Breast epithelium (tissue), 4 donors: ENCODE measurements around the gene FLNB. TPM values are rescaled to one million over a fixed set of nuclear protein-coding genes. Genes with fewer than 3 reads are reported as not detected.

Experiments
- DNase-seq, 2 donors: peaks; one replicate each; pipeline ENCODE4 v3.0.0-alpha.2; 2019; ENCODE audit warnings: low spot score in 2 of 2
- H3K27ac ChIP-seq, 2 donors: fragments of 200-600 bp; sonication (generic) in 1 of 2; one replicate each; pipeline ENCODE4 v1.5.1; 2016 to 2019; ENCODE audit warnings: mild to moderate bottlenecking in 1 of 2
- H3K27me3 ChIP-seq, 2 donors: fragments of 200-600 bp; sonication (generic) in 1 of 2; one replicate each; pipeline versions ENCODE4 v1.5.1 to v1.6.0; 2017 to 2019; ENCODE audit warnings: control low read depth in 1 of 2, mild to moderate bottlenecking in 1 of 2
- H3K36me3 ChIP-seq: fragments of 200-600 bp; one replicate; pipeline ENCODE4 v1.5.1; 2019
- H3K4me1 ChIP-seq, 2 donors: fragments of 200-600 bp; sonication (generic); one replicate each; pipeline ENCODE4 v1.5.1; 2016 to 2019; ENCODE audit warnings: control low read depth in 1 of 2
- H3K4me3 ChIP-seq, 3 donors: fragments of 200-600 bp; sonication (generic); 1 replicate in 2 of 3; 2 replicates in 1 of 3; pipeline ENCODE4 v1.5.1; 2016 to 2019; ENCODE audit warnings: mild to moderate bottlenecking in 3 of 3, moderate library complexity in 2 of 3
- H3K9me3 ChIP-seq, 2 donors: fragments of 200-600 bp; sonication (generic) in 1 of 2; one replicate each; pipeline ENCODE4 v1.5.1; 2016 to 2019; ENCODE audit warnings: control low read depth in 1 of 2
- POLR2A ChIP-seq: fragments of 450-650 bp; IDR thresholded peaks from one replicate; pipeline ENCODE4 v1.6.1; 2016; ENCODE audit warnings: antibody characterized with exemption, mild to moderate bottlenecking, moderate library complexity
- POLR2AphosphoS5 ChIP-seq, 3 donors: sonication (generic); formaldehyde crosslinking; IDR thresholded peaks; one replicate each; pipeline ENCODE4 v1.6.1; 2017; ENCODE audit warnings: antibody characterized with exemption in 3 of 3
- intact Hi-C: fragments of 100-400 bp; cut with DNase I; formaldehyde crosslinking; loops from one replicate; pipeline ENCODE4 v1.15.1; 2023; ENCODE audit warnings: low total_unique reads
- total RNA-seq, 3 donors: library from RNA; depleted of rRNA; stranded (reverse); fragments of >200 nt; gene quantifications; one replicate each; pipeline ENCODE4 v1.1.0, GENCODE V29; 2016
- TF ChIP-seq, protein P1 (sequence below), 3 donors: fragments of 450-650 bp; IDR thresholded peaks; one replicate each; pipeline ENCODE4 v1.5.1; 2016 to 2017; ENCODE audit warnings: antibody characterized with exemption in 3 of 3, mild to moderate bottlenecking in 3 of 3, moderate library complexity in 3 of 3

The FLNB gene
- total RNA-seq, 3 donors from 2014 or later = 40.3 to 242 (median 164) TPM

- Histone ChIP-seq H3K9me3 (no peaks in the 10 kb centered on the region), H3K27ac (peak overlapping the region; percentile 76 to 78), H3K4me3 (no peak overlapping the region), H3K36me3 (no peaks in the 10 kb centered on the region), H3K27me3 (no peaks in the 10 kb centered on the region), H3K4me1 (peaks cover 4 to 30% of the 10 kb centered on the region in 2 donors)
- DNase-seq = no peak
- intact Hi-C loops = no loop called here
- TF ChIP-seq POLR2A (no peak), POLR2AphosphoS5 (IDR thresholded peaks at IDR 0.05) (no peak)
- TF ChIP-seq, protein P1, sequence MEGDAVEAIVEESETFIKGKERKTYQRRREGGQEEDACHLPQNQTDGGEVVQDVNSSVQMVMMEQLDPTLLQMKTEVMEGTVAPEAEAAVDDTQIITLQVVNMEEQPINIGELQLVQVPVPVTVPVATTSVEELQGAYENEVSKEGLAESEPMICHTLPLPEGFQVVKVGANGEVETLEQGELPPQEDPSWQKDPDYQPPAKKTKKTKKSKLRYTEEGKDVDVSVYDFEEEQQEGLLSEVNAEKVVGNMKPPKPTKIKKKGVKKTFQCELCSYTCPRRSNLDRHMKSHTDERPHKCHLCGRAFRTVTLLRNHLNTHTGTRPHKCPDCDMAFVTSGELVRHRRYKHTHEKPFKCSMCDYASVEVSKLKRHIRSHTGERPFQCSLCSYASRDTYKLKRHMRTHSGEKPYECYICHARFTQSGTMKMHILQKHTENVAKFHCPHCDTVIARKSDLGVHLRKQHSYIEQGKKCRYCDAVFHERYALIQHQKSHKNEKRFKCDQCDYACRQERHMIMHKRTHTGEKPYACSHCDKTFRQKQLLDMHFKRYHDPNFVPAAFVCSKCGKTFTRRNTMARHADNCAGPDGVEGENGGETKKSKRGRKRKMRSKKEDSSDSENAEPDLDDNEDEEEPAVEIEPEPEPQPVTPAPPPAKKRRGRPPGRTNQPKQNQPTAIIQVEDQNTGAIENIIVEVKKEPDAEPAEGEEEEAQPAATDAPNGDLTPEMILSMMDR (IDR thresholded peaks at IDR 0.05) = no peak
These were observed 12.5 kb downstream of the FLNB start for GRCh38 chr3:58020783-58021071.

GRCh38 chr3:58021072-58021959 is 13.1 kb downstream of the FLNB start:
- H3K4me3 ChIP-seq = no peak overlapping the region
- intact Hi-C loops = no loop called here
- H3K36me3 ChIP-seq = no peaks in the 10 kb centered on the region
- no peaks in the 10 kb centered on the region for H3K9me3 ChIP-seq
- H3K27ac ChIP-seq = peak overlapping the region; percentile 76 to 78
- TF ChIP-seq, protein P1 (IDR thresholded peaks at IDR 0.05) = no peak
- TF ChIP-seq POLR2AphosphoS5 (IDR thresholded peaks at IDR 0.05) = no peak
- no peak for TF ChIP-seq POLR2A
- DNase-seq = no peak
- peaks cover 4 to 35% of the 10 kb centered on the region in 2 donors for H3K4me1 ChIP-seq
- no peaks in the 10 kb centered on the region for H3K27me3 ChIP-seq

- TF ChIP-seq, protein P1 (IDR thresholded peaks at IDR 0.05) = no peak
- TF ChIP-seq POLR2A = no peak
- TF ChIP-seq POLR2AphosphoS5 (IDR thresholded peaks at IDR 0.05) = no peak
- intact Hi-C loops = no loop called here
- Histone ChIP-seq H3K9me3 (no peaks in the 10 kb centered on the region), H3K4me1 (peaks cover 4 to 37% of the 10 kb centered on the region in 2 donors), H3K27me3 (no peaks in the 10 kb centered on the region), H3K4me3 (no peak overlapping the region), H3K36me3 (no peaks in the 10 kb centered on the region), H3K27ac (peak overlapping the region; percentile 76 to 78)
- no peak for DNase-seq
These were observed 13.7 kb downstream of the FLNB start for GRCh38 chr3:58021962-58022361.

DNA sequence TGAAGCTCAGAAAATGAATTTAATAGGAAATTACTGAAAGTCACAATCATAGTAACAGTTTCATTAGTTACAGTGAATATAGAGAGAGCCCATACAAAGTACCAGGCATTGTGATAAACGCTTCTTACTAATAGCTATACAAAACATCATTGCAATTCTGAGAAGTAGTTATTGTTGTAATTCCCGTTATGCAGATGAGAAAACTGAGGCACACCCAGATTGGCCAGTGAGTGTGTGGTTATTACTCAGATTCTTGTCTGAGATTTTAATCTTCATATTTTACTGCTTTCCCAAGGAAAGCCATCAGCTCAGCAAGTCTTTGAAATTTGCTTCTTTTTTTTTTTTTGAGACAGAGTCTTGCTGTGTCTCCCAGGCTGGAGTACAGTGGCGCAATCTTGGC is 14.3 kb downstream of the FLNB start:
- no peak for DNase-seq
- Histone ChIP-seq H3K4me3 (no peak overlapping the region), H3K9me3 (no peaks in the 10 kb centered on the region), H3K27ac (peak overlapping the region in 1 of 2 donors; percentile 78), H3K4me1 (peaks cover 4 to 35% of the 10 kb centered on the region in 2 donors), H3K36me3 (no peaks in the 10 kb centered on the region), H3K27me3 (no peaks in the 10 kb centered on the region)
- intact Hi-C loops = no loop called here
- TF ChIP-seq, protein P1 (IDR thresholded peaks at IDR 0.05) = no peak
- TF ChIP-seq POLR2A (no peak), POLR2AphosphoS5 (IDR thresholded peaks at IDR 0.05) (no peak)

- DNase-seq = no peak
- TF ChIP-seq POLR2AphosphoS5 (IDR thresholded peaks at IDR 0.05) = no peak
- no peak for TF ChIP-seq POLR2A
- TF ChIP-seq, protein P1 (IDR thresholded peaks at IDR 0.05) = no peak
- peaks cover 4 to 27% of the 10 kb centered on the region in 2 donors for H3K4me1 ChIP-seq
- no peaks in the 10 kb centered on the region for H3K9me3 ChIP-seq
- H3K36me3 ChIP-seq = no peaks in the 10 kb centered on the region
- H3K4me3 ChIP-seq = no peak overlapping the region
- no peaks in the 10 kb centered on the region for H3K27me3 ChIP-seq
- intact Hi-C loops = no loop called here
- H3K27ac ChIP-seq = peak overlapping the region; percentile 39 to 49
These were observed 15.3 kb downstream of the FLNB start for GRCh38 chr3:58023531-58023930.
